ENCODE data around the gene TRIO. TPM values are rescaled to one million over a fixed set of nuclear protein-coding genes. Genes with fewer than 3 reads are reported as not detected.
"Not testable (repeated sequence)": the region's sequence is repeated elsewhere in the genome, so short reads cannot be mapped to it uniquely, and the experiment has no call there.

The TRIO gene
- polyA plus RNA-seq, 3 donors = 10.3 to 63.1 (median 34.5) TPM

DNA sequence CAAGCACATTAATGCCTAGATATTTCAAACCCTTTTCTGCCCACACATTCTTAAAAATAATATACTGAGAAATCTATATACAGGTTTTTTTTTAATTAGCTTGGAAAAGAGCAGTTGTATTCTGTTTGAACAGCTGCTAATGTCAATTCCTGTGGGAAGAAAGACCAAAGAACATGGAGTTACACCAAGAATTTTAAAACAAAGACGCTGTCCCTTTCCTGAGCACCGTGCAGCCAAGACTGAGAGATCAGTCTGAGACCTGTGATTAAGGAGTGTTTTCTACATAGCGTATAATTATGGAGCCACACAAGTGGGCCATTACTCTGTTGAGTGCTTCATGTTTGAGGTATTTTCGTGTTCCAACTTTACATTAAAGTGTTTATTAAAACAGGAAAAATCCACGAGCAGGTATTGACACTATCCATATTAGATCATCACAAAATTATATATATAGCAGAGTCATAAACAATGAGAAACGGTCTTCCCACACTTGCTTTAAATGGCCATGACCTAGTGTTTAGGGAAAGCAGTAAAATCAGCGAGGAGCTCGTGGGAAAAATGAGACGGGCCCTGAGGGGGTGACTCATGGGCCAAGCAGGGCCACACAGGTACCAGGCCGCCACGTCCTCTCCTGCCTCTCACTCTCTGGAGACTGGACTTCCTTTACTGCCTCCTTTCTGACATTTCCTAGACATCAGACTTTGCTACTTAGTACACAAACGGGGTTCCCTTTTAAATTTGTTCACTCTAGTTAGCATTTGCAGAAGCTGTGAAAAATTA, 285.4 kb downstream of the TRIO start:
- WGBS, 3 donors = 46 to 75% (median 70%) methylated on average over 12 of the region's 12 CpGs
- no peak overlapping the region for H3K27ac ChIP-seq (ENCODE audit: low read depth, low read length)

DNA sequence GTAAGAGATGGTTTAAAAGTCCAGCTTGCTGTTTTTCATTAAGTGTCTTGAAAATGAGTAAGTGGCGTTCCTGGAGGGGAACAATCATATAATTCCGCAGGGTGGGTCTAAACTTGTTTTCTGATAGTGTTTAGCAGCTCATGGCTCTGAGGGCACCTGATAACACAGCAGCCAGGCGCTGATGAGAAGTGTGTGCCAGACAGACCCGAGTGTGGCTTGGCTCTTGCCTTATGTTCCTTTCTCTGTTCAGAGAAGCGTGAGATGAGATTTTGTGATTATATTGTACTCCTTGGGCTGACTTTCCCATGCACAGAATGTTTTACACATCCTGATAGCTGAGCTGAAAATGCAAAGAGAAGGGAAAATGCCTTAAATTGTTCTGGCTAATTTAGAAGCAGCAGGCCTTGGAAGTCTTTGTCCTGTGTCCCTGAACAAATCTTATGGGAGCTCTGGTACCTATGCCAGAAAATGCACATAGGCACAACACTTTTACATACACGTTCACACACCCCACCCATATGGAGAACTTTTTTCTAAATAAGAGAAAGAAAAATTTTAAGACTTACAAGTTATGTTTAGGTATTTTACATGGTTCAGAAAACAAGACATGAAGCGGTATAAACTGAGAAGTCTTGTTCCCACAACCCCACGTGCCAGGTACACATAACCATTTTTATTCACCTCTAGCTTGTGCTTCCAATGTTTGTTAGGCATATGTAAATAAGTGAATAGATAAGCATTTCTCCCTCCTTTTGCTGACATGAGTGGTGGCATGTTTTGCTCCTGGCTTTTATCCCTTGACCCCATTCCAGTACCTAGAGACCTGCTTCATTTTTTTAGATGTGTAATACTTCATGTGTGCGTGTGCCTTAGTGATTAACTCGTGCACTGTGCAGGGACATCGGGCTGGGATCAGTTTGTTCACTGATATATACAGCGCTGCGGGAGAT, 286.2 kb downstream of the TRIO start:
- WGBS, 3 donors = 45 to 87% (median 81%) methylated on average over 13 of the region's 13 CpGs
- no peak overlapping the region for H3K27ac ChIP-seq (ENCODE audit: low read depth, low read length)

DNA sequence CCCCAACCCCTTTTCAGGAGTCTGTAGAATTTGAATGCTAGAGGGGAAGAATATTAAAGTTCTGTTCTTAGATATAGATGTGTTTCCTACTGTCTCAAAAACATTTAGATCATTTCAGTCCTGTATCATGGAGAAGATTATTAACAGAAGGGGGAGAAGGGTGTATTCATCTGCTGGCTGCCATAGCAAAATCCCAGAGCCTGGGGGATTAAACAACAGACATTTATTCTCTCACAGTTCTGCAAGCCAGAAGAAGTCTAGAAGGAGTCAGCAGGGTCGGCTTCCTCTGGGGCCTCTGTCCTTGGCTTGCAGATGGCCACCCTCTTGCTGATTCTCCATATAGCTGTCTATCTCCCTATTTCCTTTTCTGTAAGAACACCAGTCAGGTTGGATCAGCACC, 288.4 kb downstream of the TRIO start:
- no peak overlapping the region for H3K27ac ChIP-seq (ENCODE audit: low read depth, low read length)
- 72 to 100% (median 74%) methylated on average over 1 of the region's 1 CpG for WGBS, 3 donors

DNA sequence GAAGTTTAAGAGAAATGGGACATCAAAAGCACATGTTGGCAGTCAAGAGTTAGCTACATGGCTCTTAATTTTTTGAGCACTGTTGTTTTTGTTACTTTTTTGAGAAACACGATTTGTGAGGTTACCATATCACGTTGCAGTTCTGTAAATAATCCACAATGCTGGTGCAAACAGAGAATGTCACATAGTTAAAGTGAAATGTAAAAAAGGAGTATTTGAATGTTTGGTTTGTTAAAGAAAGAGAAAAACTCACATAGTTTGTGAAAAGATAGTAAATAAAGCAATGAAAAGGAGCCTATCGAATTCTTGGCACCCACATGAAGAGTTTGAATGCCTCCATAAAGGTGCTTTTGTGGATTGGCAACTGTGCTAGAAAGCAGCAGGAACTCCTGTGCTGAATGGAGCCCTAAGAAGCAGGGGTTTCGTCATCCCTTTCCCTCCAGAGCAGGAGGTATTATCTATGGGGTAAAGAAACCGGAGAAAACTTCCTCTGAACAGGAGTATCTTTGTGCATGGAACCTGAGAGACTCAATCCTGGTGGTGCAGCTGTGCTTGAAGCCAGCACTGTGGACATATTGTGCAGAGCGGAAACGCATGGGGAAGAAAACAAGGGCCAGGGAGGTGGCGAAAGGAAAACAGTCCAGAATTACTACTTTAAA, 289.9 kb downstream of the TRIO start:
- 64 to 91% (median 84%) methylated on average over 8 of the region's 8 CpGs for WGBS, 3 donors
- H3K27ac ChIP-seq (ENCODE audit: low read depth, low read length) = no peak overlapping the region

DNA sequence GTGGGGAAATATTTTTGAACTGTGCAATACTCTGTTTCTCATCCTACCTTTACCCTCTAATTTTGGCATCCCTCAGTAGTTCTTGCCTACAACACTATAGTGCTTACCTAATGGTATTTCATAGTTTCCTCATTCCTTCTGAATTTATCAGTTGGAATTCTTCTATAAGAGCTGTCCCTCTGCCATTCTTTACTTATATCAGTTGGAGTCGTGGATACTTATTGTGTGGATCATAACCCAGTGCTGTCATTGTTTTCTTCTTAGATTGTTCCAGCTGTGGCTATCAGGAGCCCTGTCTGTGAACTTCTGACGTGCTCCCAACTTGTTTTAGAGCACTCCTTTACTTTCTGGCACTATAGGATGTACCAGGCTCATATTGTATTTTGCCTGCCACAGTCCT, 292.3 kb downstream of the TRIO start:
- H3K27ac ChIP-seq (ENCODE audit: low read depth, low read length) = no peak overlapping the region
- WGBS, 3 donors = 62 to 92% (median 89%) methylated on average over 2 of the region's 2 CpGs

DNA sequence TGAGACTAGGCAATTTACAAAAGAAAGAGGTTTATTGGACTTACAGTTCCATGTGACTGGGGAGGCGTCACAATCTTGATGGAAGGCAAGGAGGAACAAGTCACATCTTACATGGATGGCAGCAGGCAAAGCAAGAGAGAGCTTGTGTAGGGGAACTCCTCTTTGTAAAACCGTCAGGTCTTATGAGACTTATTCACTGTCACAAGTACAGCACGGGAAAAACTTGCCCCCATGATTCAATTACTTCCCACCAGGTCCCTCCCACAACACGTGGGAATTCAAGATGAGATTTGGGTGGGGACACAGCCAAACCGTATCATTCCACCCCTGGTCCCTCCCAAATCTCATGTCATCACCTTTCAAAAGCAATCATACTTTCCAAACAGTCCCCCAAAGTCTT, 293.0 kb downstream of the TRIO start:
- WGBS, 3 donors = 85 to 94% (median 90%) methylated on average over 5 of the region's 5 CpGs
- H3K27ac ChIP-seq (ENCODE audit: low read depth, low read length) = not testable (repeated sequence)

DNA sequence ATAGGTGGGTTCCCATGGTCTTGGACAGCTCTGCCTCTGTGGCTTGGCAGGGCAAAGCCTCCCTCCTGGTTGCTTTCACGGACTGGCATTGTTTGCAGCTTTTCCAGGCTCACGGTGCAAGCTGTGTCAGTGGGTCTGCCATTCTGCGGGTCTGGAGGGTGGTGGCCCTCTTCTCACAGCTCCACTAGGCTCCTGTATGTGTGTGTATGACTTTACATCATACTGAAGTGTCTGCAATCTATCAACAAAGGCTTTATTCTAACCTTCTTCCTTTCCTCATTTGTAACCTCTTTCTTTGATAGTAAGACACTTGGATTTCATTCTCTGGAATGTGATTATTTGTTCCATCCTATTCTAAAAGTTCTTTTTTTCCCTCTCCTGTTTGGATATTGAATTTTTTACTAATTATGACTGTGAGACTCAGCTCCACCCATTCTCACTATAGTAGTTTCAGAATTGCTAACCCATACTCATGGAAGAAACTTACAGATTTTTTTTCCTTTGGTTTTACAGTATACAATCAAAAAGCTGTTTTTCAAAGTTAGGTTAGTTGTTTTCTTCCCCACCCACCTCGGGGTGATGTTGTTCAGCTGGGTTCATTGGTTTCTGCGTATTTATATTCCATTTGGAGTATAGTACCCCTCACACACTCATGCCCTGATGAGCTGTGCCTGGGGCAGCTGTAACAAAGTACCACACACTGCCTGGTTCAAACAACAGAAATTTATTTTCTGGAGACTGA, 293.8 kb downstream of the TRIO start:
- H3K27ac ChIP-seq (ENCODE audit: low read depth, low read length) = no peak overlapping the region
- WGBS, 3 donors = 87 to 95% (median 88%) methylated on average over 5 of the region's 5 CpGs

DNA sequence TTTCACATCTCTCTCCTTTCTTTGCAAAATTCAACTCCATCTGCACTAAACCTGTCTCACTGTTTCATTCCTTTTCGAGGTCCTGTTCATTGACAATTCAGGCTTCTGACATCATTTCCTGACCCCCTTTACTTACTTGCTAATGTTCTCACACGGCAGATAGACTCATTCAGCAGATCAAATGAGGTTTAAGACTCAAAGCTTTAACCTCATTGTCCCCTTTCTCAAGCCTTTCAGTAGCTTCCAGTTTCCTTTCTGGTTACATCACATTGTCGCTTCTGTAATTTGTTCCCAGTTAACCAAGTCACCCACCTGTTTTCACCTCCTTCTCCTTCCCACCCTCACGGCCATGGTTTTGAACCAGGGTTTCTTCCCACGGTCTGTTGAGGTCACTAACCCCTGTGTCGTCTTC, 295.1 kb downstream of the TRIO start:
- 73 to 88% (median 80%) methylated on average over 6 of the region's 6 CpGs for WGBS, 3 donors

DNA sequence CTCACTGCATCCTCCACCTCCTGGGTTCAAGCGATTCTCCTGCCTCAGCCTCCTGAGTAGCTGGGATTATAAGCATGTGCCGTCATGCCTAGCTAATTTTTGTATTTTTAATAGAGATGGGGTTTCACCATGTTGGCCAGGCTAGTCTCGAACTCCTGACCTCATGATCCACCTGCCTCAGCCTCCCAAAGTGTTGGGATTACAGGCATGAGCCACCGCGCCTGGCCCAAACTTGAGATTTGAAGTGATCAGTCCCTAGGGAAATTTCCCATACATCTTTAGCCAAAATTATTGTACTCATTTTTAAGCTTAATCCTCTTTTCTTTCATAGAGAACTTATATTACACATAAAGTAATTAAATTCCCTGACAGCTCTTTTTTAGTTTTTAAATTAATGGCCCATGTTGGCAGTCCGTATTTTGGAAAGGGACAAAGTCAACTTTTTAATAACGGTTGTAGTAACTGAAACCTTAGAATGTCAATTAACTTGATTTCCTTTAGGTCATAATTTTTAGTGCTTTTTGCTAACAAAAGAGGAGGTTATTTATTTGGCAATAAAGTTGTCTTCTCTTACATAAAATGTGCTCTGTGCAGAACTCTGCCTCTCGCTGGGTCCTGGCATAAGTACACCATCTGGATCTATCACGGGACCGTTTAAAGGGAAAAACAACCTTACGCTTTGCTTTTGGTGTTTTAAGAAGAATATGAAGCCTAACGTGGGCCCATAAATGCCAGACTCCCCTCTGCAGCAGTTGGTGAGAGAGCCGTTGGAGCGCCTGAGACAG, 296.1 kb downstream of the TRIO start:
- no peak overlapping the region for H3K27ac ChIP-seq (ENCODE audit: low read depth, low read length)
- WGBS, 3 donors = 68 to 83% (median 75%) methylated on average over 14 of the region's 14 CpGs

More for the DNA sequence above, 295.1 kb downstream of the TRIO start:
- no peak overlapping the region for H3K27ac ChIP-seq (ENCODE audit: low read depth, low read length)

DNA sequence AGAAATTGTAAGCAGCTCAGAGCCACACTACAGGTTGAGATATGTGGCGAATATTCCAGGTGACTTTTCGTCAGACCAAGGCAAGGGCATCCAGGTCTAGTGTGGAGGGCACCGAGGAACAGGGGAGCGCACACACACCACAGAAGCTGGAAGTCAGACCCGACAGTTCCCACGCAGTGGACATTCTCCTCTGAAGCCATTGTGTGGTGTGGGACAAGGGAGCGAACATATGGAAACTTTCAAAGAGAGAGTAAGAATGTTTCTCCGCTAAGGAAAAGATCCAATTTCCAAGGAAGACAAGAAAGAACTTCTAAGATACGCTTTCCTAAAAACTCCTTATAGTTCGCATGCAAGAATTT, 297.1 kb downstream of the TRIO start:
- no peak overlapping the region for H3K27ac ChIP-seq (ENCODE audit: low read depth, low read length)
- 65 to 78% (median 68%) methylated on average over 10 of the region's 10 CpGs for WGBS, 3 donors

DNA sequence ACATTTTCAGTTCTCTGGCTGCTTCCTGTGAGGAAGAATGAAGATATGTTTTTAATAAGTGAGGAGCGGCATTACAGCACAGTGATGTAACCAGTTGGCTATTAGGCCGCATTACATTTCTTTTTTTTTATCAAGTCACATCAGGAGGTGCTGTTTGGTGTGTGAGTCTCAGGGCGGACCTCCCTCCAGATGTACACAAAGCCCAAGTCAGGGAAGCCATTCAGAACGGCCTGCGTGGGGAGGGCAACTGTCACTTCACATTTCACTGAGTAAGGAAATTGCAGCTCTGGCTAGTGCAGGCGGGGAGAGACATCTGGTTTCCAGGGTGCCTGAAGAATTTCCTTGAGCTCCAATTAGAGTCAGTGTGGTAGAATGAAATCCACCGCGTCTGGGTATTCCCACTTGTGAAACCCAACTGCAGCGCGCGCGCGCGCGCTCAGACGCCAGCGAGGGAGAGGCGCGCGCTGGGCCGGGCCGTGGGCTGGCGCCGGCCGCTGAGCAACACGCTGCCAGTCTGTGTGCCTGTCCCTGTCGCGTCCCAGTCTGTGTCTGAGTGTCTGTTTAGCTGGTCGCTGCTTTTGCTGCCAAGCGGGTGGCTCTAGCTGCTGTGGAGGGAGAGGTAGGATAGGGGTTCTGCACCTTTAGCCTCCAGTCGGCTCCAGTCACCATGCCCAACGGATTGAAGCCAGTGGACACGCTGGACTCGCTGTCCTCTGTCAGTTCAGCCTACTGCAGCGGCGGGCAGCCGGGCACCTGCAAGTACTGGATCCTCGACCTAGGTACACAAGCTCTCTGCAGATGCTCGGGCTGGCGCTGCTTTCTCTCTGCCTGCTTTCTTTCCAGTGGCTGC, 297.7 kb downstream of the TRIO start:
- 29 to 66% (median 54%) methylated on average over 40 of the region's 40 CpGs for WGBS, 3 donors
- no peak overlapping the region for H3K27ac ChIP-seq (ENCODE audit: low read depth, low read length)

DNA sequence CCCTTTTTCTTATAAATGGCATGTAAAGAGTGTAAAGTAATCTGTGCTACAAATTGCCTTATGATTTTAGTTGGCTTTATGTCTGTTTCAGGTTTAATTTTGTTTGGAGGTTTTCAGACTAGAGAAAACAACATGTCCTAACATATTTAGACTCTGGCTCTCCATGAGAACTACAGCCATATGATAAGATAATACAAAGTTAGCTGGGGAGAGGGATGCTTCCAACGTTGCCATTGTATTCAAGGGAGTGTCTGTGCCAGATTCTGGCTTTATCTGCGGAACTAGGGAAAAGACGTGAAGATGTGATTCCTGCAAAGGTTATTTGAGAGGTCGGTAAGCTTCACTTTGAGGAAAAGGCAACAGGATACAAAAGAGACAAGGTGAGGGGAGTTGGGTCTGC, 298.5 kb downstream of the TRIO start:
- WGBS, 3 donors = 63 to 73% (median 65%) methylated on average over 4 of the region's 4 CpGs
- no peak overlapping the region for H3K27ac ChIP-seq (ENCODE audit: low read depth, low read length)

DNA sequence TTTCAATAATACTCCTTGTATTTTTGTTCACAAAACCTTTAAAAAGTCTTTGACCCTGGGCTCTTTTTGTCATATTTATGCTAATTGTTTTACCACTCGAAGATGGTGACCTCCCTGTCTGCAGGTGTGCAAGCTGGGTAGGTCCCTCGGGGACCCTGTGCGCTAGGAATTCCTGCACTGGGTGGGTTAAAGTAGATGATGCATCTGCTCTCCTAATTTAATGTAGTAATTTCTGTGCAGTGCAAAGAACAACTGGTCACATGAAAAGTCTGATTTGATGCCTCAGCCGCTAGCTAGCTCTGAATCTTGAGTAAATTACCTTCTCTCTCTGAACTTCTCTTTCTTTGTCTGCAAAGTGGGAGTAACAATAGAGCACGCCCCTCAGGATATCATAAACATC, 299.4 kb downstream of the TRIO start:
- 71 to 88% (median 78%) methylated on average over 5 of the region's 5 CpGs for WGBS, 3 donors
- no peak overlapping the region for H3K27ac ChIP-seq (ENCODE audit: low read depth, low read length)

DNA sequence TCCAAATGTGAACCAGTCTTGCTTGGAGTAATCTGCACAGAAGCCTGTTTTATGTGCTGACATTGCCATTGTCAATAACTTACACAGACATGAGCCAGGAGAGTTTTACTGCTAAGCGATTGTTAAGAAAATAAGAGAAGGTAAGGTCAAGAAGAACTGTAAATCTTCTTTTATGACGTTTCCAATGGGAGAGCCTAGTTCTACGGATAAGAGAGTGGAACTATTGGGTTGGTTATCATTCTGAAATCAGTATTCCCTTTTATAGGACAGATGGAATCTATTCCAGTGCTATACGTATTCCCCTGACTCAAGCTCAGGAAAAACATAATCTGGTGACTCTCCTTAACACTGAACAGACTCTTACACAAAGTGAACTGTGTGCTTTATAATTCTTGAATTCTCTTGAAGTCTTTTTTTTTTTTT, 300.5 kb downstream of the TRIO start:
- H3K27ac ChIP-seq (ENCODE audit: low read depth, low read length) = no peak overlapping the region

DNA sequence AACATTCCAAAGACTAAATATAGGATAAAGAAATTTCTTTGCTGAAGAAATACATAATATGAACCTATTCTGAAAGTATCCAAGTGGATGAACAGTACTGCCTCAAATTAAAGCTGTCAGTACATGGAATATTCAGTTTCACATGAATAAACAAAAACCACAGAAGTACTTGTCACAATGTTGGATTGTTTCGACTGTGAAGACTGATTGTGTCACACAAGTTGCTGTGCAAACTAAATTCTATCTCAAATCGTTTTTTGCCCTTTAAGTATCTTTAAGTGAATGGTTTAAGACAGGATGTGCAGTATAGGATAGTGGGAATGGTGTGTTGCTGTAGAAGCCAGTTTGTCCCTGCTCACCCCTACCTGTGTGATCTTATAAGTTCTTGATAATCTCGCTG, 301.0 kb downstream of the TRIO start:
- no peak overlapping the region for H3K27ac ChIP-seq (ENCODE audit: low read depth, low read length)
- WGBS, 3 donors = 44 to 64% (median 62%) methylated on average over 3 of the region's 3 CpGs

More for the DNA sequence above, 300.5 kb downstream of the TRIO start:
- WGBS, 3 donors = 67 to 82% (median 77%) methylated on average over 4 of the region's 4 CpGs

DNA sequence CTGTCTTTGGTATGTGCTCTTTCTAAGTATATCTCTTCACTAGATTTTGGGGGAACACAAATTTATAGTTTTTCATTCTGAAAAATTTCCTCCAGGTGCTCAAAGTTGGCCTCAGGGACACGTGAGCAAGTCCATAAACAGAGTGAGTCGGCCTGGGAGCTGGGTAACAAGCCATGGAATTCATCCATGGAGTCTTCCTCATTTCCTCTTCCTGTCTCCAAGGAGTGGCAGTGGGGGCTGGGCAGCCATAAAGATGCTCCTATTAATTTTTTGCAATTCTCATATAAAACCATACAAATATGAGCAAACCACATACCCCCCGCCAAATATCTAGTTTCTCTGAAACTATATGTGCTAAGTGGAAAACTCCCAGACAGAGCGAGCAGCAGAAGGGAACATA, 301.9 kb downstream of the TRIO start:
- WGBS, 3 donors = 65 to 78% (median 67%) methylated on average over 4 of the region's 4 CpGs
- no peak overlapping the region for H3K27ac ChIP-seq (ENCODE audit: low read depth, low read length)
